ENCODE results near the gene TJP1. TPM values are rescaled to one million over a fixed set of nuclear protein-coding genes. Genes with fewer than 3 reads are reported as not detected.
"Not testable (repeated sequence)": the region's sequence is repeated elsewhere in the genome, so short reads cannot be mapped to it uniquely, and the experiment has no call there.

Gene TJP1
- total and polyA plus RNA-seq, 5 experiments from 2014 or later = not detected

GRCh38 chr15:29785642-29786041 is 36.6 kb downstream of the TJP1 start:
- POLR2A ChIA-PET = no interaction called here
- Mint-ChIP-seq H3K36me3 (no peaks in the 10 kb centered on the region), H3K4me1 (no peaks in the 10 kb centered on the region), H3K27me3 (peaks cover 6 to 27% (median 10%) of the 10 kb centered on the region in 5 donors), H3K4me3 (no peak overlapping the region), H3K9me3 (peaks cover 0 to 2% (median 0%) of the 10 kb centered on the region in 9 donors), H3K27ac (no peak overlapping the region)
- DNase-seq (no peak), ATAC-seq (no peak)

GRCh38 chr15:29785136-29785535 is 37.1 kb downstream of the TJP1 start:
- DNase-seq (no peak), ATAC-seq (no peak)
- Mint-ChIP-seq H3K9me3 (no peaks in the 10 kb centered on the region), H3K36me3 (no peaks in the 10 kb centered on the region), H3K27me3 (peaks cover 8 to 27% (median 10%) of the 10 kb centered on the region in 5 donors), H3K4me1 (no peaks in the 10 kb centered on the region), H3K4me3 (no peak overlapping the region), H3K27ac (no peak overlapping the region)
- POLR2A ChIA-PET = no interaction called here

GRCh38 chr15:29784413-29784812 is 37.9 kb downstream of the TJP1 start:
- no peak for ATAC-seq
- H3K27ac Mint-ChIP-seq = no peak overlapping the region
- H3K27me3 Mint-ChIP-seq = peaks cover 11 to 34% (median 15%) of the 10 kb centered on the region in 5 donors
- POLR2A ChIA-PET = no interaction called here
- H3K36me3 Mint-ChIP-seq = no peaks in the 10 kb centered on the region
- no peaks in the 10 kb centered on the region for H3K4me1 Mint-ChIP-seq
- no peak for DNase-seq
- H3K4me3 Mint-ChIP-seq = no peak overlapping the region
- H3K9me3 Mint-ChIP-seq = peaks cover 0 to 4% (median 0%) of the 10 kb centered on the region in 9 donors

- peaks cover 16 to 48% (median 26%) of the 10 kb centered on the region in 5 donors for H3K27me3 Mint-ChIP-seq
- H3K36me3 Mint-ChIP-seq, DNase-seq, H3K9me3 Mint-ChIP-seq, H3K4me3 Mint-ChIP-seq, H3K4me1 Mint-ChIP-seq, POLR2A ChIA-PET, H3K27ac Mint-ChIP-seq, ATAC-seq: not testable (repeated sequence)
Measured at GRCh38 chr15:29782816-29783215, 39.5 kb downstream of the TJP1 start.

GRCh38 chr15:29778382-29778781 is 43.9 kb downstream of the TJP1 start:
- no peak for ATAC-seq
- DNase-seq = no peak
- Mint-ChIP-seq H3K9me3 (peaks cover 0 to 4% (median 0%) of the 10 kb centered on the region in 9 donors), H3K27me3 (peaks cover 29 to 72% (median 37%) of the 10 kb centered on the region in 5 donors), H3K27ac (no peak overlapping the region), H3K36me3 (no peaks in the 10 kb centered on the region), H3K4me3 (no peak overlapping the region), H3K4me1 (no peaks in the 10 kb centered on the region)
- POLR2A ChIA-PET = no interaction called here

GRCh38 chr15:29776859-29777258 is 45.4 kb downstream of the TJP1 start:
- no peak for DNase-seq
- Mint-ChIP-seq H3K27ac (no peak overlapping the region), H3K27me3 (peaks cover 30 to 64% (median 36%) of the 10 kb centered on the region in 5 donors), H3K4me3 (no peak overlapping the region), H3K9me3 (peaks cover 0 to 4% (median 0%) of the 10 kb centered on the region in 9 donors), H3K36me3 (no peaks in the 10 kb centered on the region), H3K4me1 (no peaks in the 10 kb centered on the region)
- POLR2A ChIA-PET = no interaction called here
- no peak for ATAC-seq

GRCh38 chr15:29774900-29775299 is 47.4 kb downstream of the TJP1 start:
- POLR2A ChIA-PET = no interaction called here
- Mint-ChIP-seq H3K4me3 (no peak overlapping the region), H3K36me3 (no peaks in the 10 kb centered on the region), H3K27me3 (peaks cover 27 to 45% (median 30%) of the 10 kb centered on the region in 5 donors), H3K27ac (no peak overlapping the region), H3K9me3 (peaks cover 0 to 4% (median 0%) of the 10 kb centered on the region in 9 donors), H3K4me1 (no peaks in the 10 kb centered on the region)
- no peak for ATAC-seq
- DNase-seq = no peak

GRCh38 chr15:29773816-29774215 is 48.5 kb downstream of the TJP1 start:
- ATAC-seq = no peak
- H3K36me3 Mint-ChIP-seq = no peaks in the 10 kb centered on the region

GRCh38 chr15:29773000-29773399 is 49.3 kb downstream of the TJP1 start:
- Mint-ChIP-seq H3K4me1 (no peaks in the 10 kb centered on the region), H3K4me3 (no peak overlapping the region), H3K9me3 (no peaks in the 10 kb centered on the region), H3K27ac (no peak overlapping the region), H3K27me3 (peaks cover 14 to 35% (median 25%) of the 10 kb centered on the region in 5 donors), H3K36me3 (no peaks in the 10 kb centered on the region)
- POLR2A ChIA-PET = no interaction called here
- ATAC-seq (no peak), DNase-seq (no peak)

More at GRCh38 chr15:29773816-29774215, 48.5 kb downstream of the TJP1 start:
- Mint-ChIP-seq H3K4me1 (no peaks in the 10 kb centered on the region), H3K27ac (no peak overlapping the region), H3K4me3 (no peak overlapping the region), H3K9me3 (peaks cover 0 to 4% (median 0%) of the 10 kb centered on the region in 9 donors), H3K27me3 (peaks cover 16 to 35% (median 27%) of the 10 kb centered on the region in 5 donors)
- POLR2A ChIA-PET = no interaction called here
- no peak for DNase-seq

GRCh38 chr15:29770796-29771195 is 51.5 kb downstream of the TJP1 start:
- Mint-ChIP-seq H3K36me3 (no peaks in the 10 kb centered on the region), H3K4me3 (no peak overlapping the region), H3K9me3 (no peaks in the 10 kb centered on the region), H3K27me3 (peaks cover 25 to 56% (median 32%) of the 10 kb centered on the region in 5 donors), H3K27ac (no peak overlapping the region), H3K4me1 (no peaks in the 10 kb centered on the region)
- DNase-seq = no peak
- POLR2A ChIA-PET = no interaction called here
- ATAC-seq = no peak

- Mint-ChIP-seq H3K27me3 (peaks cover 19 to 59% (median 35%) of the 10 kb centered on the region in 5 donors), H3K4me1 (no peaks in the 10 kb centered on the region), H3K36me3 (no peaks in the 10 kb centered on the region), H3K4me3 (no peak overlapping the region), H3K9me3 (no peaks in the 10 kb centered on the region), H3K27ac (no peak overlapping the region)
- DNase-seq = no peak
- no peak for ATAC-seq
- POLR2A ChIA-PET = no interaction called here
Measured at GRCh38 chr15:29765898-29766527, 56.3 kb downstream of the TJP1 start.

GRCh38 chr15:29765234-29765841 is 56.9 kb downstream of the TJP1 start:
- H3K36me3 Mint-ChIP-seq = no peaks in the 10 kb centered on the region
- H3K27me3 Mint-ChIP-seq = peaks cover 19 to 59% (median 35%) of the 10 kb centered on the region in 5 donors
- no peaks in the 10 kb centered on the region for H3K4me1 Mint-ChIP-seq
- ATAC-seq (no peak), DNase-seq (no peak)
- H3K4me3 Mint-ChIP-seq = no peak overlapping the region
- POLR2A ChIA-PET = no interaction called here
- no peak overlapping the region for H3K27ac Mint-ChIP-seq
- H3K9me3 Mint-ChIP-seq = no peaks in the 10 kb centered on the region

- POLR2A ChIA-PET = no interaction called here
- Mint-ChIP-seq H3K27ac (no peak overlapping the region), H3K27me3 (peaks cover 10 to 37% (median 21%) of the 10 kb centered on the region in 5 donors), H3K36me3 (no peaks in the 10 kb centered on the region), H3K4me1 (no peaks in the 10 kb centered on the region), H3K4me3 (no peak overlapping the region), H3K9me3 (no peaks in the 10 kb centered on the region)
- DNase-seq (no peak), ATAC-seq (no peak)
Measured at GRCh38 chr15:29759596-29759995, 62.7 kb downstream of the TJP1 start.
